HG02943 (cell line): ENCODE results near the gene SNRNP70.
A peak's percentile ranks its signal among the peaks of the same experiment; 100 is the strongest.
"Not testable (repeated sequence)": the region's sequence is repeated elsewhere in the genome, so short reads cannot be mapped to it uniquely, and the experiment has no call there.

Source experiments
- ATAC-seq: cut with Tn5 transposase; IDR thresholded peaks from one replicate; pipeline ENCODE4 v1.9.1; 2021; ENCODE audit warnings: mild to moderate bottlenecking, low read depth, moderate library complexity; ENCODE audit not compliant: unreplicated experiment

The SNRNP70 gene

DNA sequence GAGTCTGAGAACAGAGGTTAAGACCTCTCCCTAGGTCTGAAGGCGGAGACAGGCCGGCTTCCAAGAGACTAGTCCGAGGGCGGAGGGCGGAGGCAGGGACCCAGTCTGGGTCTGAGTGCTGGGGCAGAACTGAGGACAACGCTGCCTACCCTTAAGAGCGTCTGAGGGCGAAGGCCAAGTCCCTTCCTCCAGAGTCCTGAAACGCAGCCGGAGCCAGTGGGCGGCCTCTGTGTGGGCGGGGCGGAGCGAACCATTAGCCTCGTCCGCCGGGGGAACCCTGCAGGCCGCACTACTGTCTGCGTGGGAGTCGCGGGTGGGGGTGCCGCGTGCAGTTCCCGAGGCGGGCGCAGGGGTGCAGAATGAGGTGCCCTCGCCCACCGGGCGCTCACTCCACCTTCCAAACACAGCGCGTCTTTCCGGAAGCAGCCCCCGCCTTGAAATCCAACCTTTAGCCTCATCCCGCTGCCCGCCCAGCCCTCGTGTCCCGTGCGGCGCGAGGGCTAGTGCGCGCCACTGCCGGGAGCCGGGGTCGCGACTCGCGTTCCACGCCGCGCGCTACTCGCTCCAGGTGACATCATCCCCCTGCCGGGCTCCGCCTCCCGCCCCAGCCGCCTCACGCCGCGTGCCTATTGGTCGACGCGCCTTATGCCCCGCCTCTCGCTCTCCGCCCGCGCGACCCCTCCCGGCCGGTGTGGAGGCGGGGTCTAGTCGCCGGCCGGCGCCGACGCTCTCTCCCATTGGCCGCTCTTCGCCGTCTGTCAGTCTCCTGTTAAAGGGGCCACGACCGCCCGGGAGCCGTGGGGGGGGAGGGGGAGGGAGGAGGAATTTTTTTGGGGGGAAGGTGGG, 33.5 kb downstream of the SNRNP70 start, which contains the start of gene C19orf73:
TSS of gene C19orf73 (minus strand) at position 579 of the 846 bp plus-strand sequence. CDS start at position 458, 121 bp downstream.
- peak; percentile 65 for ATAC-seq

DNA sequence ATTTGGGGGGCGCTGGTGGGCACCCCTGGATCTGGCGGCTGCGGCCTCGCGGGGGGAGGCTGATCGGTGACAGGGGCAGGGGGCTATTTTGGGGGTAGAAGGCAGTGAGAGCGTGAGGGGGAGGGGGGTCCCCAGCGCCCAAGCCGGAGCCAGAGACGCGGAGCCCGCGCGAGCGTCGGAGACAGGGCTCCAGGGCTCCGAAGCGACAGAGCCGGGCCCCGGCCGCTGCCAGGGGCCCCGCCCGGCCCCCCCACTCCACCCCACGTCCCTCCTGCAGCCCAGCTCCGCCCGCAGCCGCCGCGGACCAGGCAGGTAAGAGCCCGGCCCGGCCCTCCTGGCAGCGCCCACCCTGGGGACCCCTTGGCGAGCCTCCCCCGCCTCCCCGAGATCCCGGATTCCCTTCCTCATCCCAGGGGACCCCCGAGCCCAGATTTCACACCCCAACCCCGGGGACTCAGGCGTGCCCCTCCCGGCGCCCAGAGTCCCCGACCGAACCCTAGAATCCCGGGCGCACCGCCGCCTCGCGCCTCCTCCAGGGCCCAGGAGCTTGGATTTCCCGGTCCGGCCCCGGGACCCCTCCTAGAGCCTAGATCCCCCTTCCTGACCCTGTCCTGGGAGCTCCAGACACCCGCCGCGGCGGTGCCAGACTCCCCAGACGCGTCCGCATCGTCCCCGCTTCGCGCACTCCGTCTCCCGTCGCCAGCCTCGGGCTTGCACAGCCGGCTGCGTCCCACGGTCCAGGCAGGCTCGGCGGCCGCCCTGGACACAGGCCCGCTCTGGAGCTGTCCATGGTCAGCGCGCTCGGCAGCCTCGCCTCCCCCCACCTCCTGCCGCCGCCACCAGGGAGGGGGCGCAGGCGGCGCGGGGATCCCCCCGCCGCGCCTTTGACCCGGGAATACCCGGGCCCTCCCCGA, 34.4 kb downstream of the SNRNP70 start, which contains the start of gene PPFIA3:
TSS of gene PPFIA3 (plus strand) at position 134 of the 914 bp plus-strand sequence. CDS start 8,330 bp downstream, outside the sequence.
- no peak for ATAC-seq

DNA sequence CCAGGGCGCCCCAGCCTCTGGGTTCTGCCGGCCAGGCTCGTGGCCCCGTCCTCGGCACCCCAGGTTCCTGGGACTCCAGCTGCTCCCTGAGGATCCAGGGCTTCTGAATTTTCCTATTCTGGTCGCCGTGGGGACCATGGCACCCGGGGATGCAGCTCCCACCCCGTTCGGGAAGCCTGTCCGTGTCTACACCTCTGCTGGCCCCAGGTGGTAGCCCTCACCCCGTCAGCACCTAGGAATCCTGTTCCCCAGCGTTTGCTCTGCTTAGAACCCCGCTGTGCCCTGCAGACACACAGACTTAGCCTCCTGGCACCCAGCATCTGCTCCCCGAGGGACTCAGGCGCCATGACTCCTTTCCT, 35.1 kb downstream of the SNRNP70 start:
- ATAC-seq: no peak

DNA sequence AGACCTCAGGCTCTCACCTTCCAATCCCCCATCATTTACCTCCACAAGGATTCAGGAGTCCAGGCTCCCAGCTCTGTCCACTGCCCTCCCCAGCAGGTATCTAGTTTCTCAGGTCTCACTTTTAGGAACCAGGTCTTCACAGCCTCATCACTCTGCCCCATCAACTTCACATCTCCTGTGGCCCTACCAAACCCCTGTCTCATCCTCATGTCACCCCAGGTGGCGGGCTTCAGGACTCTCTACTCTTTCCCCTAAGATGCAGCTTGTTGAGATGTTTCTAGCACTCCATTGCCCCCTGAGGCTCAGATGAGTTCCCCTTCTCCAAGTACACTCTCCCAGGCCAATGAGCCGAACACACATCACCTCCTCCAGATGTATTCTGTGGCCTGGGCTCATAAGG, 35.6 kb downstream of the SNRNP70 start:
- no peak for ATAC-seq

DNA sequence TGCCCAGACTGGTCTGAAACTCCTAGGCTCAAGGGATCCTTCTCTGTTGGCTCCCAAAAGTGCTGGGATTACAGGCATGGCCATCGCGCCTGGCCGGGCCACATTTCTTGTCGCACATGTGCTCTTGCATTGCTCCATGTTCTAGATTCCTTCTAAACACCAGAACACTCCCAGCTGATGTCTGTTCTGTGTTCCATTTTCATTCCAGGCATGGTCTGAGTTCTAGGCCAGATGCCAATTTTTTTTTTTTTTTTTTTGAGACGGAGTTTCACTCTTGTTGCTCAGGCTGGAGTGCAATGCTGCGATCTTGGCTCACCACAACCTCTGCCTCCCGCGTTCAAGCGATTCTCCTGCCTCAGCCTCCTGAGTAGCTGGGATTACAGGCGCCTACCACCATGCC, 36.6 kb downstream of the SNRNP70 start:
- ATAC-seq: not testable (repeated sequence)

DNA sequence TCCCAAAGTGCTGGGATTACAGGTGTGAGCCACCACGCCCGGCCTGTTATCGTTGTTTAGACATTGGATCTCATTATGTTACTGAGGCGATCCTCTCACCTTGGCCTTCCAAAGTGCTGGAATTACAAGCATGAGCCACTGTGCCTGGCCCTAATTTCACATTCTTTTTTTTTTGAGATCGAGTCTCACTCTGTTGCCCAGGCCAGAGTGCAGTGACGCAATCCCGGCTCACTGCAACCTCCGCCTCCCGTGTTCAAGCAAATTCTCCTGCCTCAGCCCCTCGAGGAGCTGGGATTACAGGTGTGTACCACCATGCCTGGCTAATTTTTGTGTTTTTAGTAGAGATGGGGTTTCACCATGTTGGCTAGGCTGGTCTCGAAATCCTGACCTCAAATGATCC, 38.0 kb downstream of the SNRNP70 start:
- ATAC-seq: not testable (repeated sequence)

DNA sequence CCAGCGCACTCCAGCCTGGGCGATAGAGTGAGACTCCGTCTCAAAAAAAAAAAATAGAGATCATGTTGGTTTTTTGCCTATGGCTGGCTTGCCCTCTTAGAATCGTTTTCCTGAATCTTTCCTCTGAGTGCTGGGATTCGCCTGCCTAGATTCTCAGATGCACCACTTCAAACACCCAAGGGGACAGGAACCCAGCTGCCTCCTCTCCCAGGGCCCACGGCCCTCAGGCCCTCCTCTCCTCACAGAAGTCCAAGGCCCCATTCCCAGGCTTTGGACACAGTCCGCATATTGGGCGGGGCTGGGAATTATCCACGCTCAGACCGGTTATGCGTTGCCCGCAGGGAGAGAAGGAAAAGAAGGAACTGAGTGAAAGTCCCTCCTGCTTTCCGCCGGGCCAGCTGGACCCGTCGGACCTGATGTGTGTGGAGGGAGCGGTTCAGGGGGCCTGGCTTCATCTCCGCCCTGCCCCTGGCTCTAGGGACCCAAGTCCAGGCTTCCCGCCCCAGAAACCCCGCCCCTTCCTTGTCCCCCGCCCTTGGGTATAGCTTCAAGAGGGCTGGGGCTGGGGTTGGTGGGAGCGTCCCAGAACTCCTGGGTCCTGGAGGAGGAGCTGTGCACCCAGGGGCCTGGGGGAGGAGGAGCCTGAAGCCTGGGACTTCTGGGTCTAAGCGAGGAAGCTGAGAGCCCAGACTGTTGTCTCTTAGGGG, 39.9 kb downstream of the SNRNP70 start:
- no peak for ATAC-seq

DNA sequence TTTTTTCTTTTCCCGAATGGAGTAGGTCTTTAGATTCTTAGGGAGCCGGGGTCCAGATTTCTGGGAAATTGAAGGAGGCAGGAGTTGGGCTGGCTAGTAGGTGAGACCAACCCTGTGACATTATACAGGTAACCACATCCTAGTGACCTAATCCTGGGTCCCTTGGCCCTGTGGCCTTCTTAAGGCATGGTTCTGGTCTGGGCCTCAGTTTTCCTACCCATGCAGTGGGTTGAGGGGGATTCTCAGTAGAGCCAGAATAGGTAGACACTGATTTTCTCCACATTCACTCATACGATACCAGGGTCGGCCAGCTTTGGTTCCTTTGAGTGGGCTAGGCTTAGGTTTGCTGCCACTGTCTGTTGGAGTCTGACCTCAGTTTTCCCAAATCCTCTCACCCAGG, 41.3 kb downstream of the SNRNP70 start:
- no peak for ATAC-seq

DNA sequence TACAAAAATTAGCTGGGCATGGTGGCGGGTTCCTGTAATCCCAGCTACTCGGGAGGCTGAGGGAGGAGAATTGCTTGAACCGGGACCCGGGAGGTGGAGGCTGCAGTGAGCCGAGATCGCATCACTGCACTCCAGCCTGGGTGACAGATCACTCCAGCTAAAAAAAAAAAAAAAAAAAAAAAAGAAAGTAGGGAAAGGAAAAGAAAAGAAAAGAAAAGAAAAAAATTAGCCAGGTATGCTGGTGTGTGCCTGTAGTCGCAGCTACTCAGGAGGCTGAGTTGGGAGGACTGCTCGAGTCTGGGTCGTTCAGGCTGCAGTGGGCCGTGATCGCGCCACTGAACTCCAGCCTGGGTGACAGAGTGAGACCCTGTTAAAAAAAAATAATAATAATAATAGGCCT, 42.0 kb downstream of the SNRNP70 start:
- not testable (repeated sequence) for ATAC-seq

DNA sequence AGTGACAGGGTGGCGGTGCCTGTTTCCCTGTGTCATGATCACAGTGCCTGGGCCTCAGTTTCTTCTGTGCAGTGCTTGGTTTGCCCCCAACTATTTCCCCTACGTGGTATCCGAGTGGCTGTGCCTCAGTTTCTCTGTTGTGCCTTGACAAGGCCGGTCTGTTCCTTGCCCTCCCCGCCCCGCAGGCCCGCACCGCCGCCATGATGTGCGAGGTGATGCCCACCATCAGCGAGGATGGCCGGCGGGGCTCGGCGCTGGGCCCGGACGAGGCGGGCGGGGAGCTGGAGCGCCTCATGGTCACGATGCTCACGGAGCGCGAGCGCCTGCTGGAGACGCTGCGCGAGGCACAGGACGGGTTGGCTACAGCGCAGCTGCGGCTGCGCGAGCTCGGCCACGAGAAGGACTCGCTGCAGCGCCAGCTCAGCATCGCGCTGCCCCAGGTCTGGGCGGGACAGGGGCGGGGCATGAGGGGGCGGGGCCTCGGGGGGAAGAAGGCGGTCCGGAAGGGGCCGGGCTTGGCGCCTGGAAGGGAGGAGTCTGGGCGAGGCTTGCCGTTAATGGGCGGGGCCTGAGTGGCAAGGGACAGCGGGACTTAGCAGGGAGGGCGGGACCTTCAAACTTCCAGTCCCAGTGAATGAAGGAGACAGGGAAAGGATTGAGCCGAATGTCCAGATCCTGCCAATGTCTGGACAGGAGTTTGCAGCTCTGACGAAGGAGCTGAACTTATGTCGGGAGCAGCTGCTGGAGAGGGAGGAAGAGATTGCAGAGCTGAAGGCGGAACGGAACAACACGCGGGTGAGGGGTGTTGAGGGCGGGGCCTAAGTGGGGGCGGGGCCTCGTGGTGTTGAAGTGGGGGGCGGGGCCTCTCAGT, 42.7 kb downstream of the SNRNP70 start:
- ATAC-seq: peak; percentile 94

DNA sequence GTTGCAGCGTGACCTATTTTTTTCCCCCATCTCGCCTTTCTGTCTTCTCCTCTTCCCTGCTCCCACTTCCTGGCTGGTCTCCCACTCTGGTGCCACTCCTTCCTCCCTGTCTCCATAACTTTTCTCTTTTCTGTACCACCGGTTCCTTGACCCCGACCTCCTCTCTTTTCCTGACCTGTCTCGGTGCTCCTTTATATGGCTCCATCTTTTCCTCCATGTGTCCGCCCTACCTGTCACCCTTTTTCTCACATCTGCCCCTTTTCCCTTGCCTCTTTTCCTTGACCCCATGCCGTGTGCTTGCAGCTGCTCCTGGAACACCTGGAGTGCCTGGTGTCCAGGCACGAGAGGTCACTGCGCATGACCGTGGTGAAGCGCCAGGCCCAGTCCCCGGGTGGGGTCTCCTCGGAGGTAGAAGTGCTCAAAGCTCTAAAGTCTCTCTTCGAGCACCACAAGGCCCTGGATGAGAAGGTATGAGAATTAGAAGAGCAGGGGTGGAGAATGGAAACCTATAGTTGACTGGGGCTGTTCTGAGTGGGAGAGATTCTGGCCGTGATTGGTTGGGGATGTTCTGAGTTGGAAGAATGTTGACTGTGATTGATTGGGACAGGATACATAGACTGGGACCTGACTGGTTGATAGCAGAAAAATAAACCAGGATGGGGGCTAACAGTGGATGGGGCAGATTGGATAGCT, 43.4 kb downstream of the SNRNP70 start:
- ATAC-seq: no peak

DNA sequence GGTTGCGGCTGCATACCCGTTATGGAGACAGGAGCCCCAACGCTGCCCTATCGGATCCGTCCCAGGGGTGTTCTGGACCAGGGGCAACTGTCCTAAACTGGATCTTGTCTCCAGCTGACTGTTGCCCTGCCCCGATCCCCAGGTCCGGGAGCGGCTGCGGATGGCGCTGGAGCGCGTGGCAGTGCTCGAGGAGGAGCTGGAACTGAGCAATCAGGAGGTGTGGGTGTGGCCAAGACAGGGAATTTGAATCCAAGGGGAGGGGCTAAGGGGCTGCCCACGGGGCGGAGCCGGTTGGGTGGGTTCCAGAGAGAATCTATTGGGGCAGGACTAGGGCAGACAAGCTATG, 44.0 kb downstream of the SNRNP70 start:
- ATAC-seq: no peak

DNA sequence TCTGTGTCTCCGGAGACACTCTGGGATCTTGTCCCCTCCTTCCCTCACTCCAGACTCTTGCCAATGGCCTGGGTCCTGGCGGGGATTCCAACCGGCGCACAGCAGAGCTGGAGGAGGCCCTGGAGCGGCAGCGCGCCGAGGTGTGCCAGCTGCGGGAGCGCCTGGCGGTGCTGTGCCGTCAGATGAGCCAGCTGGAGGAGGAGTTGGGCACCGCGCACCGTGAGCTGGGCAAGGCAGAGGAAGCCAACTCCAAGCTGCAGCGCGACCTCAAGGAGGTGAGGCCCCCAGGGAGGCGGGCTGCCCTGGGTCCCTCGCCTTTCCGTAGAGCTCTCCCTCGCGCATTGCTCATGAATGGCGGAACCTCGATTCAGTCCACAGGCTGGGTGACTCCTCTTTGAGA, 45.1 kb downstream of the SNRNP70 start:
- no peak for ATAC-seq

DNA sequence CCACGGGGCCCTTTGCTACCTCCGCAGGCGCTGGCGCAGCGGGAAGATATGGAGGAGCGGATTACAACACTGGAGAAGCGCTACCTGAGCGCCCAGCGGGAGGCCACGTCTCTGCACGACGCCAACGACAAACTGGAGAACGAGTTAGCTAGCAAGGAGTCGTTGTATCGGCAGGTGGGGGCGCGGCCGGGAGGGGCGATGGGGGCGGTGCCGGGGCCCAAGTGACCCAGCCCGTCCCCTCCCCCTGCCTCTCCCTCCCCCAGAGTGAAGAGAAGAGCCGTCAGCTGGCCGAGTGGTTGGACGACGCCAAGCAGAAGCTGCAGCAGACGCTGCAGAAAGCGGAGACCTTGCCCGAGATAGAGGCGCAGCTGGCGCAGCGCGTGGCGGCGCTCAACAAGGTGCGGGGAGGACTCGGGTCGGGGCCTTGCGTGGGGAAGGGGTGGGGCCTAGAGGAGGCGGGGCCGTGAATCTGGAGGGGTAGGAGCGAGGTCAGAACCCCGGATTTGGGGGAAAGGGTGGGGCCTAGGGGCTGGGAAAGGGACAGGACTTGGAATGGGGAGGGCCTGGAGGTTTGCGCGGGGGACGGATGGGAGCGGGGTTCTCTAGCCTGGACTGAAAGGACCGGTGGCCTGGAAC, 47.8 kb downstream of the SNRNP70 start:
- no peak for ATAC-seq

DNA sequence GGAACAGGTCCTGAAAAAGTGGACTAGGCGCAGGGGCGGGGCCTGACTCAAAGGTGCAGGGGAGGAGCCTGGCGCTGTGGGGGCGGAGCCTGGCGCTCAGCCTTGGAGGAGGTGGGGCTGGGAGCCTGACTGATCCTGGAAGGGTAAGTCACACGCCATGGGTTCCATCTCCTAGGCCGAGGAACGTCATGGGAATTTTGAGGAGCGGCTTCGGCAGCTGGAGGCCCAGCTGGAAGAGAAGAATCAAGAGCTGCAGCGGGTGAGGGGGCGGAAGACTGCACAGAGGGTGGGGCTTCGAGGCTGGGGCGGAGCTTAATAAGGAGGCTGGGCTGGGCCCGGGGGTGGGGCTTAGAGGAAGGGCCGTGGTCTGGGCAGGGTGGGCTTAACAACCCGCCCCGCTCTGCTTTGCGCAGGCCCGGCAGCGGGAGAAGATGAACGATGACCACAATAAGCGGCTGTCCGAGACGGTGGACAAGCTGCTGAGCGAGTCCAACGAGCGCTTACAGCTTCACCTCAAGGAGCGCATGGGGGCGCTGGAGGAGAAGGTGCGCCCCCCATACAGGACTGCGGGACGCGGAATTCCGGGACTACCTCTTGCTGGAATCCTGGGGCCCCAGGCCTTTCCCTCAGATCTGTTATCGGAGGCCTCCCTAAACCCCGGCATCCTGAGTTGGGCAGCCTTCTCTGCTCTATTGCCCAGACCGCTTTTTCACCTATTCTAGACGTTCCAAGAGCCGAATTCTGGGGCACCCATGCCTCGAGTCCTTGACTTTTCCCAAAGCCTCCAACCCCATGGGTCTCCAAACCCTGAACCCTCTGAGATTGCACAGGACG, 48.6 kb downstream of the SNRNP70 start:
- ATAC-seq: no peak

DNA sequence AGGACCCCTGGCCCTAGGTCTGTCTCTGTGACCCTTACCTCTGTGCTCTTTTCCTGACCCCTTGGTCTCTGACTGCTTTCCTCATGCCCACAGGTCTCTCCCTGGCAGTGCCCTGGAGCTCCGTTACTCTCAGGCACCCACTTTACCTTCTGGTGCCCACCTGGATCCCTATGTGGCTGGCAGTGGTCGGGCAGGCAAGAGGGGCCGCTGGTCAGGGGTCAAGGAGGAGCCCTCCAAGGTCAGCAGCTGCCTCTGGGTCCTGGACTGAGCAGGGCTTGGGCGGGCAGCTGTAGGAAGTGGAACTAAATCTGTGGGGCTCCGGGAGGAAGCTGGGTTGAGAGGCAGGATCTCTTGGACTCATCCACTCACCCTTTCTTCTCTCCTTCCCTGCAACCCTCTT, 50.4 kb downstream of the SNRNP70 start:
- no peak for ATAC-seq

DNA sequence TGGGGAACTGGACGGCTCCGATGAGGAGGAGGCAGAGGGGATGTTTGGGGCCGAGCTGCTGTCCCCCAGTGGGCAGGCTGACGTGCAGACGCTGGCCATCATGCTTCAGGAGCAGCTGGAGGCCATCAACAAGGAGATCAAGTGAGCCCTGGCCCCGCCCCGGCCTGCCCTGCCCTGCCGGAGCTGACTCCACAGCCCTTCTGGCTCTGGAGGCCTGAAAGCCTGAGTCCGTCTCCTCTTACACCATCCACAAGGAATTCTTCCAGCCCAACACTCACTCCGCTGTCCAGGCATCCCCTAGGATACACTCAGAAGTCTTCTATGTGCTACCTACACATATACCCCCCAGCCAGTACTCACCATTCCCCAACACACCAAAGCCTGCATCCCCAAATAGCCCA, 51.5 kb downstream of the SNRNP70 start:
- no peak for ATAC-seq

DNA sequence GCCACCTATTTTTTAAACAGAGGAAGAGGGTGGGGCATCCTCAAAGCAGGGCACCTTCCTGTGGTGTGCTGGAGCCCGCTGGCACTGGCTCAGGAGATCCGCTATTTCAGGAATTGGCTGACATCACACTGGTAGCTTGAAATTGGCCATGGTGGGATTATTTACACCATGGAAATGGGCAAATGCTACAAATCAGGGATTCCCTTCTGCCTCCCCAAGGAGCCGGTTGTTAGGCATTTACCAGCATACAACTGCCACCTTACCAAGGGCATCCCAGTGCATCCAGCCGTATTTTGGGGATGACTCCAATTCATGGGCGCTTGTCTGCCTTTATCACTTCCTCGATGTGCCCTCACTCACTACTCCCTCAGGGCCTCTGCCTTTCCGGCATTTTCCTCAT, 55.7 kb downstream of the SNRNP70 start:
- ATAC-seq: no peak
